RWPE2 (cell line): ENCODE data around the gene LSM10.
A peak's percentile ranks its signal among the peaks of the same experiment; 100 is the strongest.

Source experiments
- ATAC-seq: fragments of 200-7000 bp; cut with Tn5 transposase; 3 replicates; pipeline ENCODE4 v1.9.1; 2021; ENCODE audit warnings: low read depth
- DNase-seq: peaks from one replicate; pipeline ENCODE4 v3.0.0-alpha.2; 2020; ENCODE audit warnings: low spot score
- H3K27ac ChIP-seq: fragments of 450-650 bp; 2 replicates; pipeline ENCODE4 v1.5.1; 2017; ENCODE audit warnings: mild to moderate bottlenecking; ENCODE audit not compliant: poor library complexity, severe bottlenecking
- H3K27me3 ChIP-seq: fragments of 250-450 bp; sonication (Bioruptor Pico); 2 replicates; pipeline ENCODE4 v1.5.1; 2021; ENCODE audit warnings: mild to moderate bottlenecking, moderate library complexity; ENCODE audit not compliant: insufficient read depth, poor library complexity, severe bottlenecking
- H3K36me3 ChIP-seq: fragments of 250-450 bp; sonication (Bioruptor Pico); 2 replicates; pipeline ENCODE4 v1.5.1; 2020; ENCODE audit warnings: low read depth, mild to moderate bottlenecking, moderate library complexity
- H3K4me1 ChIP-seq: fragments of 250-450 bp; sonication (Bioruptor Pico); 2 replicates; pipeline ENCODE4 v1.5.1; 2021; ENCODE audit warnings: mild to moderate bottlenecking, moderate library complexity; ENCODE audit not compliant: insufficient read depth, poor library complexity, severe bottlenecking
- H3K4me3 ChIP-seq: fragments of 250-450 bp; sonication (Bioruptor Pico); 2 replicates; pipeline ENCODE4 v1.5.1; 2021; ENCODE audit warnings: mild to moderate bottlenecking, moderate library complexity; ENCODE audit not compliant: severe bottlenecking
- H3K9me3 ChIP-seq: fragments of 250-450 bp; sonication (Bioruptor Pico); 2 replicates; pipeline ENCODE4 v1.5.1; 2021; ENCODE audit warnings: mild to moderate bottlenecking, moderate library complexity; ENCODE audit not compliant: severe bottlenecking
- CTCF ChIP-seq: fragments of 450-650 bp; IDR thresholded peaks from one replicate; pipeline ENCODE4 v1.5.1; 2017; ENCODE audit warnings: mild to moderate bottlenecking, moderate library complexity; ENCODE audit not compliant: poor library complexity, severe bottlenecking

The LSM10 gene

GRCh38 chr1:36420836-36421317, 23.2 kb upstream of the LSM10 start:
- H3K27me3 ChIP-seq, result no peaks in the 10 kb centered on the region
- no peaks in the 10 kb centered on the region for H3K4me1 ChIP-seq
- ATAC-seq, result peak; percentile 95
- no peaks in the 10 kb centered on the region for H3K9me3 ChIP-seq
- no peak overlapping the region for H3K27ac ChIP-seq
- H3K36me3 ChIP-seq, result no peaks in the 10 kb centered on the region
- no peak overlapping the region for H3K4me3 ChIP-seq
- DNase-seq, result no peak
- TF ChIP-seq CTCF, result peak; percentile 94

GRCh38 chr1:36420409-36420808, 22.7 kb upstream of the LSM10 start:
- no peak for ATAC-seq
- no peaks in the 10 kb centered on the region for H3K4me1 ChIP-seq
- H3K9me3 ChIP-seq, result no peaks in the 10 kb centered on the region
- H3K27me3 ChIP-seq, result no peaks in the 10 kb centered on the region
- H3K4me3 ChIP-seq, result no peak overlapping the region
- DNase-seq, result no peak
- H3K36me3 ChIP-seq, result no peaks in the 10 kb centered on the region
- TF ChIP-seq CTCF, result no peak
- no peak overlapping the region for H3K27ac ChIP-seq

- Histone ChIP-seq H3K27me3 (no peaks in the 10 kb centered on the region), H3K4me3 (no peak overlapping the region), H3K36me3 (no peaks in the 10 kb centered on the region), H3K4me1 (no peaks in the 10 kb centered on the region), H3K27ac (no peak overlapping the region), H3K9me3 (no peaks in the 10 kb centered on the region)
- ATAC-seq (no peak), DNase-seq (no peak)
- no peak for TF ChIP-seq CTCF
Measured at GRCh38 chr1:36419569-36419968, 21.9 kb upstream of the LSM10 start.

GRCh38 chr1:36419140-36419539, 21.4 kb upstream of the LSM10 start:
- no peaks in the 10 kb centered on the region for H3K9me3 ChIP-seq
- H3K27ac ChIP-seq, result no peak overlapping the region
- no peak for TF ChIP-seq CTCF
- H3K4me3 ChIP-seq, result no peak overlapping the region
- ATAC-seq (no peak), DNase-seq (no peak)
- no peaks in the 10 kb centered on the region for H3K27me3 ChIP-seq
- no peaks in the 10 kb centered on the region for H3K36me3 ChIP-seq
- no peaks in the 10 kb centered on the region for H3K4me1 ChIP-seq

- Histone ChIP-seq H3K36me3 (no peaks in the 10 kb centered on the region), H3K4me1 (no peaks in the 10 kb centered on the region), H3K27me3 (no peaks in the 10 kb centered on the region), H3K4me3 (no peak overlapping the region), H3K27ac (no peak overlapping the region), H3K9me3 (no peaks in the 10 kb centered on the region)
- DNase-seq, result no peak
- no peak for TF ChIP-seq CTCF
- no peak for ATAC-seq
Measured at GRCh38 chr1:36417931-36418330, 20.2 kb upstream of the LSM10 start.
